SH-SY5Y (cell line): ENCODE measurements around the gene MTUS2.

ENCODE experiments used
- GATA2 ChIP-seq: IDR thresholded peaks from 2 replicates; pipeline ENCODE4 v1.6.1; 2011; ENCODE audit warnings: mild to moderate bottlenecking, low read depth, low read length
- GATA3 ChIP-seq: IDR thresholded peaks from 2 replicates; pipeline ENCODE4 v1.6.1; 2011; ENCODE audit warnings: low read depth, mild to moderate bottlenecking, low read length, moderate library complexity

DNA sequence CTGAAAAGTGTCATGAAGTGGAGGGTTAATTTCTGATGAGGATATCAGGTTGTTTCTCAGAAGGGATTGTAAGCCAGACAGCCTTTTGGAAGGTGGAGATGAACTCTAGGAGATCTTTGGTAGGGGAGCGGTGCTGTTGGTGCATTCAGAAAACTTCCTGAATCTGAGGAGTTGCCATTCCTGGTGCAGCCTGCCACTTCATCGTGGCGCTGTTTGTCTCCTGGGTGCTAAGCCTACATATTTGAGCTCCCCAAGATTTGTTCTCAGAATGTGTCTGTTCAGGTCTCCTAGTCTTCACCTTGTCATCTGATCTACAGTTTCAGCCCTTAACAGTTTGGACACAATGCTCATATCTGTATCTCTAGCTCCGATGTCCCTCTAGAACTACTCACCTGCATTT is 285.6 kb downstream of the MTUS2 start:
- no peak for TF ChIP-seq GATA2
- no peak for TF ChIP-seq GATA3
